IPS-15b (cell line): ENCODE data around the gene SFXN2.

Experiments used
- H3K27me3 ChIP-seq: one replicate; pipeline ENCODE4 v1.6.1; 2013; ENCODE audit warnings: low read length; ENCODE audit not compliant: control insufficient read depth, insufficient read depth
- H3K36me3 ChIP-seq: one replicate; pipeline ENCODE4 v1.6.1; 2013; ENCODE audit warnings: low read length; ENCODE audit not compliant: control insufficient read depth, insufficient read depth
- H3K4me1 ChIP-seq: one replicate; pipeline ENCODE4 v1.6.1; 2013; ENCODE audit warnings: mild to moderate bottlenecking, low read length; ENCODE audit not compliant: control insufficient read depth, insufficient read depth
- H3K4me3 ChIP-seq: one replicate; pipeline ENCODE4 v1.5.1; 2013; ENCODE audit warnings: low read depth, low read length
- H3K9ac ChIP-seq: one replicate; pipeline ENCODE4 v1.6.1; 2013; ENCODE audit warnings: low read depth, mild to moderate bottlenecking, low read length
- H3K9me3 ChIP-seq: one replicate; pipeline ENCODE4 v1.6.1; 2013; ENCODE audit warnings: mild to moderate bottlenecking, low read length; ENCODE audit not compliant: control insufficient read depth, insufficient read depth

The SFXN2 gene

DNA sequence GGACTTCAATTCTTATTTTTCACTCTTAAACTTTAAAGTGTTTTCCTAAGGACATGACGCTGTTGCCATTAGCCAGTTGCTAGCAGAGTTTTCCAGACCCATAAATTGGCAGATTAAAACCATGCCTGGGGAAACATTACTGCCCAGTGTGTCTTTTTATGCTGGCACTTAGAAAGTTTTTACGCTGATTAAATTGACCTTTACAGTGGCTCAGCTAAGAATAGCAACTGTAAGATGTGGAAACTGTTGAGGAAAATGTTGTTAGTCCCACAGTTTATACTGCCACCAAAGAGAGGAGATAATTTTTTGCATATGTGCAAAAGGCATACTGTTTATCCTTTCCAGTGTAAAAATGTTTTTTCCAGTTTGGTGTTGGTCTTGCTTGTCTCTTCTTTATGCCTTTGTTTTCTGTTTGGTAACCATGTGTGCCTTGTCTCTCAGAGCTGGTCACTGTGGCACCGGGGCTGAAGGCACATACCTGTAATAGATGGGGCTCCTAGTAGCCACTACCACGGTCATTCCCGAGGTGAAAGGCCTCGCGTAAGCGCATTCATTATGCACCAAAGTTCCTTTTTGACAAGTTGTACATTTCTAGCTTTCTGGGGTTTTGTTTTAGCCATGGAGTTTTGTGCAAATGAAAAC, 77.4 kb downstream of the SFXN2 start:
- H3K27me3 ChIP-seq: no peaks in the 10 kb centered on the region
- no peak overlapping the region for H3K9ac ChIP-seq
- H3K9me3 ChIP-seq: no peaks in the 10 kb centered on the region
- H3K36me3 ChIP-seq: no peaks in the 10 kb centered on the region
- H3K4me1 ChIP-seq: no peaks in the 10 kb centered on the region
- no peak overlapping the region for H3K4me3 ChIP-seq
